Uterus (tissue), 4 donors: ENCODE data around the gene DUSP7. TPM values are rescaled to one million over a fixed set of nuclear protein-coding genes. Genes with fewer than 3 reads are reported as not detected.

Experiments used
- DNase-seq, 2 donors: peaks; one replicate each; pipeline ENCODE4 v3.0.0-alpha.2; 2019 to 2020
- H3K27ac ChIP-seq, 2 donors: fragments of 200-600 bp; sonication (generic); 1 replicate in 1 of 2; 2 replicates in 1 of 2; pipeline ENCODE4 v1.5.1; 2016 to 2018
- H3K27me3 ChIP-seq, 2 donors: fragments of 200-600 bp; sonication (generic); one replicate each; pipeline ENCODE4 v1.5.1; 2018 to 2019; ENCODE audit warnings: control low read depth in 1 of 2
- H3K36me3 ChIP-seq, 2 donors: fragments of 200-600 bp; sonication (generic); one replicate each; pipeline ENCODE4 v1.5.1; 2019; ENCODE audit warnings: control low read depth in 1 of 2
- H3K4me1 ChIP-seq, 2 donors: fragments of 200-600 bp; sonication (generic); one replicate each; pipeline ENCODE4 v1.5.1; 2018 to 2019; ENCODE audit warnings: control low read depth in 1 of 2
- H3K4me3 ChIP-seq, 2 donors: fragments of 200-600 bp; sonication (generic); 1 replicate in 1 of 2; 2 replicates in 1 of 2; pipeline ENCODE4 v1.5.1; 2018 to 2019; ENCODE audit warnings: mild to moderate bottlenecking in 1 of 2
- H3K9me3 ChIP-seq, 2 donors: fragments of 200-600 bp; sonication (generic); one replicate each; pipeline ENCODE4 v1.5.1; 2019; ENCODE audit warnings: control low read depth in 1 of 2
- POLR2A ChIP-seq, 2 donors: fragments of 450-650 bp; IDR thresholded peaks; one replicate each; pipeline ENCODE4 v1.6.1; 2016; ENCODE audit warnings: antibody characterized with exemption in 2 of 2, mild to moderate bottlenecking in 1 of 2, moderate library complexity in 1 of 2
- intact Hi-C: fragments of 100-400 bp; cut with DNase I; formaldehyde crosslinking; loops from one replicate; pipeline ENCODE4 v1.15.1; 2023; ENCODE audit warnings: low total_unique reads
- total RNA-seq, 4 donors: library from RNA; depleted of rRNA in 3 of 4; stranded (reverse); fragments of >200 nt in 3 of 4; gene quantifications; one replicate each; pipeline versions ENCODE4 v1.1.0 to v1.2.4, GENCODE V29; 2014 to 2023
- TF ChIP-seq, protein P1 (sequence below), 4 experiments: fragments of 200-600 bp in 2 of 4; fragments of 450-650 bp in 2 of 4; sonication (generic) in 2 of 4; IDR thresholded peaks; one replicate each; pipeline ENCODE4 v1.5.1; 2016 to 2019; ENCODE audit warnings: antibody characterized with exemption in 4 of 4, mild to moderate bottlenecking in 2 of 4, moderate library complexity in 1 of 4
- donor health status: DM: yes; HTN: yes; CAD: no.

Gene DUSP7
- total RNA-seq, 4 donors from 2014 or later: 5.6 to 39.1 (median 12.3) TPM

DNA sequence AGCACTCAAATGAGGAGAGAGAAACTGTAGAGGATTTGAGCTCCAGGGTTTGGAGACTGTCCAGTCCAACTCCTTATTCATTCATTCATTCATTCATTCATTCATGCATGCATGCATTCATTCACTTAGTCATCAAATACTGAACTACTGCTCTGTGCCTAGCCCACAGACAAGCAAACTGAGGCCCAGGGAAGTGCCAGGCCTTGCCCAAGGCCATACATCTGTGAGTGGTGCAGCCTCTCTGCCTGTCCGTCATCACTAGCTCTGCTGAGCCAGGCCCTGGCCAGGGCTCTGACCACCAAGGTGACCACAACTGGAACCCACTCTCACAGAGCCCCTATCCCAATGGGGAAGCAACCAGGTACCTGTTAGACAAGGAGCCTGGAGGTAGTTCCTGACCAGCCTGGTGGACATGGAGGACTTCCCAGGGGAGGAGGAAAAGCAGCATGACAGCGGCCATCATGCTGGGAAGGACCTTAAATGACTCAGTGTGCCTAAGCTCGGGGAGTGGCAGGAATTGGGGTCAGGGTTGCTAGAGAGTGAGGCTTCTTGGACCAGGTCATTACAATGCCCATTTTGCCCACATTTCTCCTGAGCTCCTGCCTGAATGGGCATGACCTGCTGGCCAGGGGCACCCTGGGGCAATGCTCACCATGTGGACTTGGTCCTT lies 33.1 kb downstream of the DUSP7 start:
- no peaks in the 10 kb centered on the region for H3K9me3 ChIP-seq
- no peaks in the 10 kb centered on the region for H3K27me3 ChIP-seq
- intact Hi-C loops: no loop called here
- H3K27ac ChIP-seq: peak overlapping the region; percentile 81 to 83
- H3K36me3 ChIP-seq: no peaks in the 10 kb centered on the region
- DNase-seq: no peak
- H3K4me3 ChIP-seq: no peak overlapping the region
- peaks cover 0 to 20% of the 10 kb centered on the region in 2 donors for H3K4me1 ChIP-seq
- TF ChIP-seq POLR2A (IDR thresholded peaks at IDR 0.05): no peak
- TF ChIP-seq, protein P1, sequence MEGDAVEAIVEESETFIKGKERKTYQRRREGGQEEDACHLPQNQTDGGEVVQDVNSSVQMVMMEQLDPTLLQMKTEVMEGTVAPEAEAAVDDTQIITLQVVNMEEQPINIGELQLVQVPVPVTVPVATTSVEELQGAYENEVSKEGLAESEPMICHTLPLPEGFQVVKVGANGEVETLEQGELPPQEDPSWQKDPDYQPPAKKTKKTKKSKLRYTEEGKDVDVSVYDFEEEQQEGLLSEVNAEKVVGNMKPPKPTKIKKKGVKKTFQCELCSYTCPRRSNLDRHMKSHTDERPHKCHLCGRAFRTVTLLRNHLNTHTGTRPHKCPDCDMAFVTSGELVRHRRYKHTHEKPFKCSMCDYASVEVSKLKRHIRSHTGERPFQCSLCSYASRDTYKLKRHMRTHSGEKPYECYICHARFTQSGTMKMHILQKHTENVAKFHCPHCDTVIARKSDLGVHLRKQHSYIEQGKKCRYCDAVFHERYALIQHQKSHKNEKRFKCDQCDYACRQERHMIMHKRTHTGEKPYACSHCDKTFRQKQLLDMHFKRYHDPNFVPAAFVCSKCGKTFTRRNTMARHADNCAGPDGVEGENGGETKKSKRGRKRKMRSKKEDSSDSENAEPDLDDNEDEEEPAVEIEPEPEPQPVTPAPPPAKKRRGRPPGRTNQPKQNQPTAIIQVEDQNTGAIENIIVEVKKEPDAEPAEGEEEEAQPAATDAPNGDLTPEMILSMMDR (IDR thresholded peaks at IDR 0.05): no peak

DNA sequence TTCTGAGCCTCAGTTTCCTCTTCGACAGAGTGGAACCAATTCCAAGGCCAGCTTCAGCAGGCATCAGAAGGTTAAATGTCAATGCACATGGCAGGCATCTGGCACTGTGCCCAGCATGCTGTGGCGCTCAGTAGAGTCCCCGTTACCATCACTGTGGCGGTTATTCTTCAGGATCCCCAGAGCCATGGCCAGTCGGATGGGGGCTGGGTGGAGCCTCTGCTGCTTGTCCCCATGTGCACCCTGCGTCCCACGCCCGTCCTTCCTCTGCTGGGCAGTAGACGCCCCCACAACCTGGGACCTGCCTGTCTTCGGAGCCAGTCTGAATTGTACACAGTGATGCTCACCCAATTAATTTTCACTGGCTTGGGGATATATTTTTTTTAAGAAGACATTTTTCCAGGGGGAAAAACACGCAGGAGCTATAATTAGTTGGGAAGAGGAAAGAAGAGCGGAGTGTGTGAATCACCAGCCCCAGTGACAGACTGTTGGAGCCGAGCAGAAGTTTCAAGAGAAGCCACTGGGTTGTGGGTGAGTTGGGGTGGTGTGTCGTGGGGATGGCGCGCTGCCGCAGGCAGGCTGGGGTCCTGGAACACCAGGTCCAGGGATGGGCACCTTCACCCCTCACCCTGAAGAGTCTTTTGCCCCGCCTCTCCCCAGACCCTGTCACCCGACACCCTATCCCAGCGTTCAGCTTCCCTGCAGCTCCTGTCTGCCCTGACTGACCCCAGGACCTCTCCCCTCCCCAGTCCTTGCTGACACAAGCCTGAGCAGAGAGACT lies 33.9 kb downstream of the DUSP7 start:
- Histone ChIP-seq H3K27me3 (no peaks in the 10 kb centered on the region), H3K27ac (peak overlapping the region; percentile 81 to 83), H3K4me1 (peaks cover 0 to 20% of the 10 kb centered on the region in 2 donors), H3K9me3 (no peaks in the 10 kb centered on the region), H3K36me3 (no peaks in the 10 kb centered on the region), H3K4me3 (no peak overlapping the region)
- TF ChIP-seq POLR2A (IDR thresholded peaks at IDR 0.05): no peak
- TF ChIP-seq, protein P1 (IDR thresholded peaks at IDR 0.05): no peak
- intact Hi-C loops: no loop called here
- peak; percentile 37 to 49 for DNase-seq

DNA sequence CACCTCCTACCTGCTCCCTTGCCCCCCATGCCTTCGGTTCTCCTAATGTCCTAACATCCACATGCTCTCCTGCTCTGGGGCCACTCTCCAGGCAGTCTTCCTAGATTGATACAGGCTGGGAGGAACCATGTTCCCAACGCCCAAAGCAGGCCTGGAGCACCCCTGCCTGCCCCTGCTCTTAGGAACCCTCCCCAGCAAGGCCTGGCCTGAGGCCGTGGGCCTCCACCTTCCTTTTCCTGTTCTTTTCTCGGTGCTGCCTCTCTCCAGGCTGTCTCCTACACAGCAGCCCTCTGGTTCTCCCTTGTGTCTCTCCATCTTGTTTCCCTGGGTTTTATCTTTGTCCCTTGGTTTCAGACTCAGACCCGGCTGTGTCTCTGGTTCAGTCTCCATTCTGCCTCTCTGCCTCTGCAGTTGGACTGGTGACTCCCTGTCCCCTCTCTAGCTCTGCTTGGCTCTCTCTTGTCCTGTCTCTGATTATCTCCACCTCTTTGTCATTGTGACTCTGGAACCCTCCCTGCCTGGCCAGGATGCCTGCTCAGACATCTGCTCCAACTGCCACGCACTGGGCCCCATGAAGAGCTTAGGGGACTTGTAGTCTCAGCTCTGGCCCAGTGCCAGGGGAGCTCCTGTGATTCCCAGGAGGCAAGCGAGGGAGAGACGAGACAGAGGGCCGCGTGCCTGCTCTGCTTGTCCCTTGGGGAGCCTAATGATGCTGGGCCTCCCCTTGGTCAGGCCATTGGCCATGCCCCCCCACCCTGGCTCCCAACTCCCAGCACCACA lies 34.7 kb downstream of the DUSP7 start:
- H3K36me3 ChIP-seq: no peaks in the 10 kb centered on the region
- intact Hi-C loops: no loop called here
- peak; percentile 44 to 58 for DNase-seq
- peak overlapping the region; percentile 81 to 83 for H3K27ac ChIP-seq
- no peak overlapping the region for H3K4me3 ChIP-seq
- H3K9me3 ChIP-seq: no peaks in the 10 kb centered on the region
- peaks cover 0 to 24% of the 10 kb centered on the region in 2 donors for H3K4me1 ChIP-seq
- H3K27me3 ChIP-seq: no peaks in the 10 kb centered on the region
- TF ChIP-seq POLR2A (IDR thresholded peaks at IDR 0.05): no peak
- TF ChIP-seq, protein P1 (IDR thresholded peaks at IDR 0.05): no peak

DNA sequence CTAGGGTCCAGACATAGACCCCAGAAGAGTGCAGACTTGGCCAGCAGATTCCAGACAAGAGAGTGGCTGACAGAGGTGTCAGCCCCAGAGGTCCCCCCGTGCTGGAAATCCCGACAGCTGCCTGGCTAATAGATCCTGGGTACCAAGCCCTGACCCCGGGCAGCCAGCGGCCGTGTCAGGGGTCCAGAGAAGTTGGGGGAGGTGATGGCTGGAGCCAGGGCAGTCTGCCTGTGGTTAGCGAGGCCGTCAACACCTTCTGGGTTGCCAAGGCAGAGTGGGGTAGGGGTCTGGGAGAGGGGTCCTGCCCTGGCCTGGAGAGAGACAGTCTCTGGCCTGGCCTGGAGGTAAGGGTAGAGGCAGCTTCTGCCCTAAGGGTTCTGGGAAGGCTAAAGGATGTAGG lies 35.6 kb downstream of the DUSP7 start:
- DNase-seq: no peak
- Histone ChIP-seq H3K27ac (peak overlapping the region; percentile 81 to 83), H3K27me3 (no peaks in the 10 kb centered on the region), H3K4me3 (no peak overlapping the region), H3K4me1 (peaks cover 0 to 27% of the 10 kb centered on the region in 2 donors), H3K9me3 (no peaks in the 10 kb centered on the region), H3K36me3 (no peaks in the 10 kb centered on the region)
- intact Hi-C loops: no loop called here
- TF ChIP-seq POLR2A (IDR thresholded peaks at IDR 0.05): no peak
- TF ChIP-seq, protein P1 (IDR thresholded peaks at IDR 0.05): no peak
